Chondrocyte (in vitro differentiated cells): ENCODE data around the gene ATP1B1. TPM values are rescaled to one million over a fixed set of nuclear protein-coding genes. Genes with fewer than 3 reads are reported as not detected.

Source experiments
- DNase-seq: peaks from one replicate; pipeline ENCODE4 v3.0.0; 2021; ENCODE audit warnings: mixed read lengths, low spot score
- H3K27ac Mint-ChIP-seq: one replicate; pipeline ENCODE4 v1.8.0; 2021; ENCODE audit warnings: mild to moderate bottlenecking, moderate library complexity, mixed read lengths; ENCODE audit not compliant: unreplicated experiment
- H3K27me3 Mint-ChIP-seq: 2 replicates; pipeline ENCODE4 v1.8.0; 2021; ENCODE audit warnings: low read depth, mixed read lengths
- H3K36me3 Mint-ChIP-seq: 2 replicates; pipeline ENCODE4 v1.8.0; 2021; ENCODE audit warnings: low read depth, mixed read lengths
- H3K4me1 Mint-ChIP-seq: 2 replicates; pipeline ENCODE4 v1.8.0; 2021; ENCODE audit warnings: low read depth, mild to moderate bottlenecking, mixed read lengths
- H3K4me3 Mint-ChIP-seq: one replicate; pipeline ENCODE4 v1.8.0; 2021; ENCODE audit warnings: mild to moderate bottlenecking, moderate library complexity, mixed read lengths; ENCODE audit not compliant: unreplicated experiment
- H3K9me3 Mint-ChIP-seq: 2 replicates; pipeline ENCODE4 v1.8.0; 2021; ENCODE audit warnings: low read depth, mixed read lengths
- CTCF ChIP-seq: fragments of 200-600 bp; sonication (generic); IDR thresholded peaks from 2 replicates; pipeline ENCODE4 v1.5.0; 2021; ENCODE audit warnings: antibody characterized with exemption, mild to moderate bottlenecking, moderate library complexity
- long read RNA-seq: library from polyadenylated mRNA; stranded (forward); transcript quantifications from one replicate; pipeline ENCODE4 v2.0.0, GENCODE V29; 2021
- total RNA-seq: library from RNA; stranded (reverse); gene quantifications from 3 replicates; pipeline ENCODE4 v1.2.1, GENCODE V29; 2021

Gene ATP1B1
- 104 to 225 TPM (median 105 TPM) in 3 replicates for total RNA-seq
- long read RNA-seq, transcript ATP1B1-201 (6 exons, 1,883 nt), result major isoform, 11 of 19 reads
- long read RNA-seq, partial matches to known transcripts, result 1 of 19 reads
- long read RNA-seq, other reads (novel, unspliced or antisense), result 7 of 19 reads

- peak; percentile 75 for TF ChIP-seq CTCF
- H3K4me3 Mint-ChIP-seq, result peak within 1 kb of the TSS; percentile 95
- H3K4me1 Mint-ChIP-seq, result peaks cover 41% of the 10 kb centered on the region
- DNase-seq, result peak; percentile 96
- no peaks in the 10 kb centered on the region for H3K9me3 Mint-ChIP-seq
- peak within 1 kb of the TSS; percentile 98 for H3K27ac Mint-ChIP-seq
- no peaks in the 10 kb centered on the region for H3K27me3 Mint-ChIP-seq
- peaks cover 7% of the 10 kb centered on the region for H3K36me3 Mint-ChIP-seq
Measured at GRCh38 chr1:169106095-169106920, at the start of gene ATP1B1. Gene ATP1B1, plus strand, starts transcription at chr1:169106690. Its CDS starts 140 bp downstream, at chr1:169106830.

GRCh38 chr1:169059421-169059820, 47.1 kb upstream of the ATP1B1 start:
- DNase-seq, result no peak
- Mint-ChIP-seq H3K36me3 (no peaks in the 10 kb centered on the region), H3K9me3 (peaks cover 6% of the 10 kb centered on the region), H3K4me1 (peaks cover 8% of the 10 kb centered on the region), H3K27me3 (peaks cover 2% of the 10 kb centered on the region), H3K4me3 (no peak overlapping the region), H3K27ac (no peak overlapping the region)
- TF ChIP-seq CTCF, result no peak

GRCh38 chr1:169060043-169060722, 46.3 kb upstream of the ATP1B1 start:
- Mint-ChIP-seq H3K9me3 (peaks cover 6% of the 10 kb centered on the region), H3K36me3 (no peaks in the 10 kb centered on the region), H3K4me1 (peaks cover 8% of the 10 kb centered on the region), H3K27me3 (no peaks in the 10 kb centered on the region), H3K4me3 (no peak overlapping the region), H3K27ac (no peak overlapping the region)
- DNase-seq, result no peak
- no peak for TF ChIP-seq CTCF

- Mint-ChIP-seq H3K36me3 (no peaks in the 10 kb centered on the region), H3K27me3 (no peaks in the 10 kb centered on the region), H3K4me3 (no peak overlapping the region), H3K9me3 (peaks cover 6% of the 10 kb centered on the region), H3K27ac (no peak overlapping the region), H3K4me1 (peaks cover 8% of the 10 kb centered on the region)
- DNase-seq, result no peak
- TF ChIP-seq CTCF, result no peak
Measured at GRCh38 chr1:169060919-169061639, 45.4 kb upstream of the ATP1B1 start.

- Mint-ChIP-seq H3K27ac (no peak overlapping the region), H3K36me3 (peaks cover 3% of the 10 kb centered on the region), H3K27me3 (no peaks in the 10 kb centered on the region), H3K9me3 (peaks cover 10% of the 10 kb centered on the region), H3K4me3 (no peak overlapping the region), H3K4me1 (peaks cover 8% of the 10 kb centered on the region)
- no peak for DNase-seq
- no peak for TF ChIP-seq CTCF
Measured at GRCh38 chr1:169062152-169062551, 44.3 kb upstream of the ATP1B1 start.
